ENCODE data around the gene OR10H4.

GRCh38 chr19:15976836-15977689 lies 28.3 kb downstream of the OR10H4 start:
- no peak for TF ChIP-seq POLR2A (IDR thresholded peaks at IDR 0.05; ENCODE audit: low read depth, low read length)
- TF ChIP-seq TAF1 (IDR thresholded peaks at IDR 0.05; ENCODE audit: low read depth, low read length), result no peak
- no peak for TF ChIP-seq POLR2AphosphoS5 (IDR thresholded peaks at IDR 0.05; ENCODE audit: low read depth, low read length)
- no peak for TF ChIP-seq SPI1 (IDR thresholded peaks at IDR 0.05; ENCODE audit: low read depth, low read length)

Measured in GM12891 (cell line).